ENCODE results near the gene SNCA. TPM values are rescaled to one million over a fixed set of nuclear protein-coding genes. Genes with fewer than 3 reads are reported as not detected.

The SNCA gene
- total and polyA plus RNA-seq, 12 donors: 1.5 to 28.6 (median 4.7) TPM; not detected in 1

DNA sequence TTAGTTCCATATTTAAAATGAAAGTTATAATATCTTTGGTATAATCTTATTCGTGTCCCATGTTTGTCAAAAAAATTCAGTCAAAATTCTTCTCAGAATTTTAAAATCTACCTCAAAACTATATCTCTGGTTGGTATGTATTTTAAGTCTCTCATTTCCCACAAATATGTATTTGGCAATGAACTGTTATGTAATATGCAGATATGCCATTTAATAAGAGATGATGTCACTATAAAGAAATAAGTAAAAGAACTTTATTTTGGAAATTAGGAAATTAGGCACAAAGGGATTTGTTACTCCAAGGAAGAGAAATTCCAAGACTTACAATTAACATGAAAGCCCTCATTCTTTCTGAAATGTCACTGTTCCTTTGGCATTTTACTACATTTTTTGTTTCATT is 15.3 kb downstream of the SNCA start:
- no peak for DNase-seq

DNA sequence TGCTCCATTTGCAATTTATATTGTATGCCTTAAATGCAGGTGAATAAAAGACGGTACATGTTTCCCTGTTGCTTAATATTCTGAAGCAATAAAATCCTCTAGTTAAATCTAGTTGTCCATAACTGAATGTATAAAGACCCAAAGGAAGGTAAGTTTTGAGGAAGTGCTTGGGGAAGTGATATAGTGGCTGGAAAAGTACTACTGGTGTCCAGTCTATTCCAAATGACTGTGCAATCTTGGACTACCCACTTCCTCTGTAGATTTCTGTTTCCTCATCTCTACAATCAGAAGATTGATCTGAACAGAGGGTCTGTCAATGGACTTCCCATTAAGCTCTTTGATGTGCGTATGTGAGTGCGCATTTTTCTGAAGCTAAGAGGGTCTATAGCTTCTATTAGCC is 17.0 kb downstream of the SNCA start:
- intact Hi-C loops (cut with DNase I): no loop called here

More for the DNA sequence above, 15.3 kb downstream of the SNCA start:
- Histone ChIP-seq H3K27me3 (no peaks in the 10 kb centered on the region), H3K27ac (no peak overlapping the region), H3K4me3 (no peak overlapping the region), H3K36me3 (replicated peaks in 1 of 2) (no peaks in the 10 kb centered on the region), H3K4me1 (replicated peaks in 1 of 2) (no peaks in the 10 kb centered on the region), H3K9me3 (replicated peaks in 1 of 3) (no peaks in the 10 kb centered on the region)
- TF ChIP-seq, protein P1, sequence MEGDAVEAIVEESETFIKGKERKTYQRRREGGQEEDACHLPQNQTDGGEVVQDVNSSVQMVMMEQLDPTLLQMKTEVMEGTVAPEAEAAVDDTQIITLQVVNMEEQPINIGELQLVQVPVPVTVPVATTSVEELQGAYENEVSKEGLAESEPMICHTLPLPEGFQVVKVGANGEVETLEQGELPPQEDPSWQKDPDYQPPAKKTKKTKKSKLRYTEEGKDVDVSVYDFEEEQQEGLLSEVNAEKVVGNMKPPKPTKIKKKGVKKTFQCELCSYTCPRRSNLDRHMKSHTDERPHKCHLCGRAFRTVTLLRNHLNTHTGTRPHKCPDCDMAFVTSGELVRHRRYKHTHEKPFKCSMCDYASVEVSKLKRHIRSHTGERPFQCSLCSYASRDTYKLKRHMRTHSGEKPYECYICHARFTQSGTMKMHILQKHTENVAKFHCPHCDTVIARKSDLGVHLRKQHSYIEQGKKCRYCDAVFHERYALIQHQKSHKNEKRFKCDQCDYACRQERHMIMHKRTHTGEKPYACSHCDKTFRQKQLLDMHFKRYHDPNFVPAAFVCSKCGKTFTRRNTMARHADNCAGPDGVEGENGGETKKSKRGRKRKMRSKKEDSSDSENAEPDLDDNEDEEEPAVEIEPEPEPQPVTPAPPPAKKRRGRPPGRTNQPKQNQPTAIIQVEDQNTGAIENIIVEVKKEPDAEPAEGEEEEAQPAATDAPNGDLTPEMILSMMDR (IDR thresholded peaks at IDR 0.05): no peak
- no peak for TF ChIP-seq POLR2A (IDR thresholded peaks at IDR 0.05)
- intact Hi-C loops (cut with DNase I): no loop called here
- 0 to 88% (median 62%) methylated on average over 1 of the region's 1 CpG for WGBS, 4 donors

GRCh38 chr4:89814362-89814761 is 22.6 kb downstream of the SNCA start:
- no peak for DNase-seq
- WGBS, 4 donors: 74 to 91% (median 88%) methylated on average over 3 of the region's 3 CpGs
- Histone ChIP-seq H3K4me3 (no peak overlapping the region), H3K27me3 (no peaks in the 10 kb centered on the region), H3K36me3 (replicated peaks in 1 of 2) (no peaks in the 10 kb centered on the region), H3K9me3 (replicated peaks in 1 of 3) (no peaks in the 10 kb centered on the region), H3K4me1 (replicated peaks in 1 of 2) (no peaks in the 10 kb centered on the region), H3K27ac (no peak overlapping the region)
- TF ChIP-seq POLR2A (IDR thresholded peaks at IDR 0.05): no peak
- TF ChIP-seq, protein P1 (IDR thresholded peaks at IDR 0.05): no peak
- intact Hi-C loops (cut with DNase I): no loop called here

More for the DNA sequence above, 17.0 kb downstream of the SNCA start:
- no peaks in the 10 kb centered on the region for H3K36me3 ChIP-seq (replicated peaks in 1 of 2)
- DNase-seq: no peak
- 68 to 88% (median 79%) methylated on average over 3 of the region's 3 CpGs for WGBS, 4 donors
- H3K4me1 ChIP-seq (replicated peaks in 1 of 2): no peaks in the 10 kb centered on the region
- H3K27me3 ChIP-seq: no peaks in the 10 kb centered on the region
- H3K9me3 ChIP-seq (replicated peaks in 1 of 3): no peaks in the 10 kb centered on the region
- TF ChIP-seq POLR2A (IDR thresholded peaks at IDR 0.05): no peak
- TF ChIP-seq, protein P1 (IDR thresholded peaks at IDR 0.05): no peak
- H3K4me3 ChIP-seq: no peak overlapping the region
- no peak overlapping the region for H3K27ac ChIP-seq

DNA sequence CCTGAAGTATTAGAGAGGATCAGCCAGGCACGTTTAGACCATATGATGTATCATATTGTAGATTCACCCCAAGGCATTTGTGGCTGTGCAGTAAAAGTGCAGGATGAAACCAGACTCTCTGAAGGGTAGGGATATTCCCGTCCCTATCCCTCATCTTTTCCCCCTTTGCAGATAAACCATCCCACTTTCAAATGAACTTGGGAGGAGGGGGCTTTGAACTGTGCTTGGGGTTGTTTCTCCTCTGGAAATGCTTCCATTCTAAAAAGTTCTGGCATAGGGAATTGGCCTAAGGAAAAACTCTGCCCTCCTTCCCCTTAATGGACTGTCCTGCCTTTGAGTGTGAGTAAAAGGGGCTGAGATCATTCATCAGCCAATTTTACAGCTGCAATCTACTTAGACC is 23.8 kb downstream of the SNCA start:
- TF ChIP-seq POLR2A (IDR thresholded peaks at IDR 0.05): no peak
- TF ChIP-seq, protein P1 (IDR thresholded peaks at IDR 0.05): no peak
- H3K36me3 ChIP-seq (replicated peaks in 1 of 2): no peaks in the 10 kb centered on the region
- H3K27ac ChIP-seq: no peak overlapping the region
- no peaks in the 10 kb centered on the region for H3K9me3 ChIP-seq (replicated peaks in 1 of 3)
- no peak overlapping the region for H3K4me3 ChIP-seq
- DNase-seq: no peak
- H3K4me1 ChIP-seq (replicated peaks in 1 of 2): no peaks in the 10 kb centered on the region
- WGBS, 4 donors: 54 to 100% (median 65%) methylated on average over 1 to 2 of the region's 2 CpGs
- intact Hi-C loops (cut with DNase I): no loop called here
- H3K27me3 ChIP-seq: no peaks in the 10 kb centered on the region
